ENCODE measurements around the gene OCA2.

DNA sequence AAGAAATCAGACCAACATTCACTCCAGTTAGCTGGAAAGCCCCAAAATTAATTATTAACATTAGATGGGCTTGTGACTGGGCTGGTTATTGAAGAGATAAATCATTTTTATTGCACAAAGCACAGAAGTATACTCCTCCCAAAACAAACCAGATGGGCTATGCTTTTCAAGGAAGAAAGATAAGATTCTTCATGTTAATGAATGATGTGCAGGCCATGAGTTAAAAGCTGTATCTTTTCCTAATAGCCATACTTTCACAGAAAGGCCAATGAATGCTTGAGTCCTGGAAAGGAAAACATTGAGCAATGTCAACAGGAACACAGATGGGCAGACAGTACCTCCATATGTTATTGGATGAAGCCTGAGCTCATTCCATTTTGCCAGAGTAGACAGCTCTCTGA lies 55.4 kb downstream of the OCA2 start:
- TF ChIP-seq, protein P1, sequence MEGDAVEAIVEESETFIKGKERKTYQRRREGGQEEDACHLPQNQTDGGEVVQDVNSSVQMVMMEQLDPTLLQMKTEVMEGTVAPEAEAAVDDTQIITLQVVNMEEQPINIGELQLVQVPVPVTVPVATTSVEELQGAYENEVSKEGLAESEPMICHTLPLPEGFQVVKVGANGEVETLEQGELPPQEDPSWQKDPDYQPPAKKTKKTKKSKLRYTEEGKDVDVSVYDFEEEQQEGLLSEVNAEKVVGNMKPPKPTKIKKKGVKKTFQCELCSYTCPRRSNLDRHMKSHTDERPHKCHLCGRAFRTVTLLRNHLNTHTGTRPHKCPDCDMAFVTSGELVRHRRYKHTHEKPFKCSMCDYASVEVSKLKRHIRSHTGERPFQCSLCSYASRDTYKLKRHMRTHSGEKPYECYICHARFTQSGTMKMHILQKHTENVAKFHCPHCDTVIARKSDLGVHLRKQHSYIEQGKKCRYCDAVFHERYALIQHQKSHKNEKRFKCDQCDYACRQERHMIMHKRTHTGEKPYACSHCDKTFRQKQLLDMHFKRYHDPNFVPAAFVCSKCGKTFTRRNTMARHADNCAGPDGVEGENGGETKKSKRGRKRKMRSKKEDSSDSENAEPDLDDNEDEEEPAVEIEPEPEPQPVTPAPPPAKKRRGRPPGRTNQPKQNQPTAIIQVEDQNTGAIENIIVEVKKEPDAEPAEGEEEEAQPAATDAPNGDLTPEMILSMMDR (conservative IDR thresholded peaks at IDR 0.05; ENCODE audit: low read depth, low read length), result no peak
- TF ChIP-seq POLR2A (IDR thresholded peaks at IDR 0.05; ENCODE audit: low read depth, low read length) (no peak), SMC3 (IDR thresholded peaks at IDR 0.05; ENCODE audit: low read depth, low read length) (no peak), MXI1 (IDR thresholded peaks at IDR 0.05; ENCODE audit: borderline replicate concordance, low read depth, low read length) (no peak), CHD1 (IDR thresholded peaks at IDR 0.05; ENCODE audit: low read depth, low read length) (no peak), MAFK (IDR thresholded peaks at IDR 0.05; ENCODE audit: low read depth, low read length) (no peak), RAD21 (IDR thresholded peaks at IDR 0.05; ENCODE audit: low read length) (no peak), CEBPB (IDR thresholded peaks at IDR 0.05; ENCODE audit: low read depth, low read length) (no peak)
- TF ChIP-seq, protein P2, sequence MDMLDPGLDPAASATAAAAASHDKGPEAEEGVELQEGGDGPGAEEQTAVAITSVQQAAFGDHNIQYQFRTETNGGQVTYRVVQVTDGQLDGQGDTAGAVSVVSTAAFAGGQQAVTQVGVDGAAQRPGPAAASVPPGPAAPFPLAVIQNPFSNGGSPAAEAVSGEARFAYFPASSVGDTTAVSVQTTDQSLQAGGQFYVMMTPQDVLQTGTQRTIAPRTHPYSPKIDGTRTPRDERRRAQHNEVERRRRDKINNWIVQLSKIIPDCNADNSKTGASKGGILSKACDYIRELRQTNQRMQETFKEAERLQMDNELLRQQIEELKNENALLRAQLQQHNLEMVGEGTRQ (IDR thresholded peaks at IDR 0.05; ENCODE audit: low read depth, low read length), result no peak
- TF ChIP-seq, protein P3, sequence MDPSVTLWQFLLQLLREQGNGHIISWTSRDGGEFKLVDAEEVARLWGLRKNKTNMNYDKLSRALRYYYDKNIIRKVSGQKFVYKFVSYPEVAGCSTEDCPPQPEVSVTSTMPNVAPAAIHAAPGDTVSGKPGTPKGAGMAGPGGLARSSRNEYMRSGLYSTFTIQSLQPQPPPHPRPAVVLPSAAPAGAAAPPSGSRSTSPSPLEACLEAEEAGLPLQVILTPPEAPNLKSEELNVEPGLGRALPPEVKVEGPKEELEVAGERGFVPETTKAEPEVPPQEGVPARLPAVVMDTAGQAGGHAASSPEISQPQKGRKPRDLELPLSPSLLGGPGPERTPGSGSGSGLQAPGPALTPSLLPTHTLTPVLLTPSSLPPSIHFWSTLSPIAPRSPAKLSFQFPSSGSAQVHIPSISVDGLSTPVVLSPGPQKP (IDR thresholded peaks at IDR 0.05; ENCODE audit: borderline replicate concordance, low read depth, low read length), result no peak

Data from IMR-90 (cell line).